HG03520 (cell line): ENCODE data around the gene S100A5.

Experiments
- ATAC-seq: cut with Tn5 transposase; IDR thresholded peaks from one replicate; pipeline ENCODE4 v1.9.1; 2021; ENCODE audit warnings: mild to moderate bottlenecking, moderate library complexity; ENCODE audit not compliant: unreplicated experiment

Gene S100A5

GRCh38 chr1:153548722-153549688 lies 8.3 kb upstream of the S100A5 start, which contains the start of gene S100A3:
TSS of gene S100A3 (minus strand) at chr1:153549258. CDS start at chr1:153548485, 773 bp downstream.
- ATAC-seq = no peak

GRCh38 chr1:153547560-153548551 lies 7.1 kb upstream of the S100A5 start:
- no peak for ATAC-seq

- no peak for ATAC-seq
Measured at GRCh38 chr1:153546796-153547559, 6.2 kb upstream of the S100A5 start.

GRCh38 chr1:153546371-153546770 lies 5.6 kb upstream of the S100A5 start:
- no peak for ATAC-seq

GRCh38 chr1:153545067-153546055 lies 4.6 kb upstream of the S100A5 start, which contains the start of gene S100A4:
TSS of gene S100A4 (minus strand) at chr1:153545806. CDS start at chr1:153544794, 1,012 bp downstream.
- ATAC-seq = no peak

GRCh38 chr1:153544453-153545066 lies 3.8 kb upstream of the S100A5 start:
- ATAC-seq = no peak

- no peak for ATAC-seq
Measured at GRCh38 chr1:153543736-153544135, 3.0 kb upstream of the S100A5 start.

- no peak for ATAC-seq
Measured at GRCh38 chr1:153542956-153543711, 2.4 kb upstream of the S100A5 start.

GRCh38 chr1:153541641-153542590 lies 1.2 kb upstream of the S100A5 start:
- no peak for ATAC-seq

GRCh38 chr1:153539395-153540093 lies 1.2 kb downstream of the S100A5 start:
- ATAC-seq = no peak

GRCh38 chr1:153538315-153538821 lies 2.4 kb downstream of the S100A5 start:
- no peak for ATAC-seq

GRCh38 chr1:153537376-153537730 lies 3.4 kb downstream of the S100A5 start:
- ATAC-seq = no peak

GRCh38 chr1:153536671-153537375 lies 3.9 kb downstream of the S100A5 start:
- ATAC-seq = no peak

GRCh38 chr1:153536012-153536670 lies 4.6 kb downstream of the S100A5 start:
- no peak for ATAC-seq
